GM11168 (cell line): ENCODE results near the gene KDM4B.
"Not testable (repeated sequence)": the region's sequence is repeated elsewhere in the genome, so short reads cannot be mapped to it uniquely, and the experiment has no call there.

ENCODE experiments used
- in situ Hi-C: fragments of 300-500 bp; cut with MboI; formaldehyde crosslinking; loops from one replicate; pipeline ENCODE4 v1.12.0; 2022; ENCODE audit warnings: low sequenced_read_pairs; ENCODE audit not compliant: unreplicated experiment

The KDM4B gene

DNA sequence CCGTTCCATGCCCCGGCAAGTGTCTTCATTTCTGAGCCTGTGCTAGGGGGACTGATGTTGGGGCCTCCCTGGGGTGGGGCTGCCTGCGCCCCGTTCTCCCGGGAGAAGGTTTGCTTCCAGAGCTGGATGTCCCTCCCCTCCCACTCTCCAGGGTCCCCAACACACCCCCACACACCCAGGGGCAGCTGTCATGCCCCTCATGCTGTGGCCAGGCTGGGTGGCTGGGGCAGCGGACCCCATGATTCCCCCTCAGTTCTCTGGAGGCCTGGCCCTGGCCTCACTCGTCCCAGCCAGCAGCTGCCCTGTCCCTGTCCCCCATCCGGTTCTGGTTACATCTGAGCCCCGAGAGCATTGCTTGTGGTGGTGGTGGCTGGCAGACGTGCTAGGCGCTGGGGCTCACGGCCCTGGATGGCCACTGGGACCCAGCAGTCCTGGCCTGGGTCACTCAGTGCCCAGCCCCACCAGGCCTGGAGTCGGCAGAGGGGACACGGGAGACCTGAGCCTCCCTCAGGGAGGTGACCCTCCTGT is 184.8 kb downstream of the KDM4B start:
- in situ Hi-C loops = no loop called here

DNA sequence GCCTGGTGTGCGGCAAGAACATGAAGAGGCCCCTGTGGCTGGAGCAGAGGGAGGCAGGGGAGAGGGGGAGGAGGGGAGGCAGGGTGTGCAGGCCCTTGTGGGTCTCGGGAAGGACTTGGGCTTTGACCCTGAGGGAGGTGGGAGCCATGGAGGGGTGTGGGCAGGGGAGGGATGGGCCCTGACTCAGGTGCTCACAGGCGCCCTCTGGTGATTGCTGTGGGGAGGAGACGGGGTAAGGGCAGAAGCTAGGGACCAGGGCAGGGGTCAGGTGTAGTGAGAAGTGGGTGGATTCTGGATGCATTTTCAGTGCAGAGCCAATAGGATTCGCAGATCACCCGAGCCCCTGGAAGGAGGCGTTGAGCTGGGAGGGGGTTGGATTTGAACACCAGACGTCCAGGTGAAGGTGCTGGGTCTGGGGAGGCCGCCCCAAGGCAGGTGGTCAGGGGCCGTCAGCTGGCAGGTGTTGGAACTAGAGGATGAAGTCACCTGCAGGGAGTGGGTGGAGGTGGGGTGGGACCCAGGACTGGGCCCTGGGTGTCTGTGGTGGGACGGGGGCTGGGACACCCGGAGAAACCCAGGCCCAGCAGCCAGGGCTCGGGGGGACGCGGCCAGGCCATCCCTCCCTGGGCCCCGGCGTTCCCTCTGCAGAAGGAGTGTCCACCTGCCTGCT is 185.4 kb downstream of the KDM4B start:
- in situ Hi-C loops = no loop called here

DNA sequence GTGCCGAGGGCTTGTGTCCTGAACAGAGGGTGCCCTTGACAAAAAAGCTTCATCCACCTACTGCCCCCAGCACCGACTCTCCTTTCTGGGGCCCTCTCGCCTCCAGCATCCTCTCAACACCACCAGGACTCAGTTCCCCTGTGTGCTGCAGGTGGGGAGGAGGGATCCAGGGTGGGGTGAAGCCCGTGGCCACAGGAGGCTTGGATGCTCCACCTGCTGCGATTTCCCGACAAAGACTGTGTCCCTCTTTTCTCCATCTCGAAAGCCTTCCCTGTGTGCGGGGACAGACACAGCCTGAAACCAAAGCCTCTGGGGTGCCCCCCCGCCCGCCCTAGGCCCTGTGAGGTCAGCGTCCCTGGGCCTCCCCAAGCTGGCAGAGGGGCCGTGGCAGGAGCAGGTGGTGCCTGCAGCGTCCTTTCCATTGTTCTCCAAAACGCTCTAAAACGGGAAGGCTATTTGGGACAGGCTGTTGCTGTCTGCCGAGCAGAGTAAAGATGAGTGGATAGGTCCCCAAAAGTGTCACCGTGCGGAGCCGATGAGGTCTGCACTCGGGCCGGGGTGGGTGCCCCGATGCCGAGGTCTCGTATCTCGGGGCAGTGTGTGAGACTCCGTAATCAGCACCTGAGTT is 186.0 kb downstream of the KDM4B start:
- in situ Hi-C loops = no loop called here

DNA sequence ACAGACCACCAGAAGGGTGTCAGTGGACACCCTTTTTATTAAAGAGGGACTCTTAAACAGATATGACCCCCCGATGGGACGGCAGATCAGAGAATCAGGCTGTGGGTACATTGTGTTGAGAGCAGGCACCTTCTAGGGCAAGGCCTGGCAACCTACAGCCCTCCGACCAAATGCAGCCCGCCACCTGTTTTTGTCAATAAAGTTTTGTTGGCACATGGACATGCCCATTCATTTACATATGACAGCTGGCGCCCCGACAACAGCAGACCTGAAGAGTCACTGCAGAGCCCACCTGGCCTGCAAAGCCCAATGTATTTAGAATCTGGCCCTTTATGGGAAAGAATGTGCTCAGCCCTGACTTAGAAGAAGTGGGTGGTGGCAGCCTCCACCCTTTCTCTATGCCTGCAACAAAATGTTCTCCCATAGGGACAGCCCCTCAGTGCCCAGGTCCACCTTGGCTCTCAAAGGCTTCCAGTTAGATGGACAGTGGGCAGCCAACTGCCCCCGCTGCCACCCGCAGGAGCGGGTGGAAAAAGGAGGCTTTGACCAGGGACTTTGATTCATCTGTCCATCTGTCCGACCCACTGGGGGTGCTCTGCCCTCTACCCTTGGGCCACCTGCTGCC is 186.8 kb downstream of the KDM4B start:
- in situ Hi-C loops = no loop called here

DNA sequence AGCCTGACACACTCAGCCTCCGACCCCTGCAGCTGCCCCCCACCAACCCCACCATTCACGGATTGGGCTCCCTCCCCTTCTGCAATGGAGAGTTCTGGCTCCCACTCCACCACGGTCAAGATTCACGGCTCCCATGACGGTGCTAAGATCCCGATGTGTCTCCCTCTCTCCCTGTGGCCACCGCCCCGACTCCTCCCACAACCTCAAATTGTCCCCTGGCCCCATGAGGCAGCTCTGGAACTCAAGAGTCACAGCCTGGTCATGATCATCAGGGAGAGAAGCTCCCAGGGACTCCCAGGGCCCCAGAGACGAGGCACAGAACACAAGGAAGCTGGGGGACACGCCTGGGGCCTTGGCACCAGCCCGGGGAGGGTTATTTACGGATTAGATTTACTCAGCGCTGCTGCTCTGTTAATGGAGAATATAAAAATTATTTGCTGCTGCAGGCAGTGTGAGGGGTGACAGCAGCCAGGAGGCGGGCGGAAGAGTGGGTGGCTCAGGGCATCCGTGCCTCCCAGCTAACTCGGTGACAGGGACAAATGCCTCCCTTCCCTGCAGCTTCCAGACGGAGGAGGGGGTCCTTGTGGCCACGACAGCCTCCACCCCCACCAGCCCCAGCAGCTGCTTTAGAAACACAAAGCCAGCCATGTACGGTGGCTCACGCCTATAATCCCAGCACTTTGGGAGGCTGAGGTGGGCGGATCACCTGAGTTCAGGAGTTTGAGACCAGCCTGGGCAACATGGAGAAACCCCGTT is 187.5 kb downstream of the KDM4B start:
- in situ Hi-C loops = no loop called here

DNA sequence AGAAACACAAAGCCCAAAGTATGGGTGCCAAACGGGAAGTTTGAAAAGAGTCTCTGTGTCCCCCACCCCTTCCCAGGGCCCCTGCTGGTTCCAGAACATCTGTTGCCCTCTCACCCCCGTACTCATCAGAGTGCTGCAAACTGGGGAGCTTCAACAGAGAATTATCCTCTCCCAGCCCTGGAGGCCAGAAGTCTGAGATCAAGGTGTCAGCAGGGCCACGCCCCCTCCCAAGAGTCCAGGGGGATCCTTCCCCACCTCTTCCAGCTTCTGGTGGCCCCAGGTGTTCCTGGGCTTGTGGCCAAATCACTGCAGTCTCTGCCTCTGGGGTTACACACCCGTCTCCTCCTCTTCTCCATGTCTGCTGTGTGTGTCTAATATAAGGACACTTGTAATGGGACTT is 188.3 kb downstream of the KDM4B start:
- in situ Hi-C loops = no loop called here

DNA sequence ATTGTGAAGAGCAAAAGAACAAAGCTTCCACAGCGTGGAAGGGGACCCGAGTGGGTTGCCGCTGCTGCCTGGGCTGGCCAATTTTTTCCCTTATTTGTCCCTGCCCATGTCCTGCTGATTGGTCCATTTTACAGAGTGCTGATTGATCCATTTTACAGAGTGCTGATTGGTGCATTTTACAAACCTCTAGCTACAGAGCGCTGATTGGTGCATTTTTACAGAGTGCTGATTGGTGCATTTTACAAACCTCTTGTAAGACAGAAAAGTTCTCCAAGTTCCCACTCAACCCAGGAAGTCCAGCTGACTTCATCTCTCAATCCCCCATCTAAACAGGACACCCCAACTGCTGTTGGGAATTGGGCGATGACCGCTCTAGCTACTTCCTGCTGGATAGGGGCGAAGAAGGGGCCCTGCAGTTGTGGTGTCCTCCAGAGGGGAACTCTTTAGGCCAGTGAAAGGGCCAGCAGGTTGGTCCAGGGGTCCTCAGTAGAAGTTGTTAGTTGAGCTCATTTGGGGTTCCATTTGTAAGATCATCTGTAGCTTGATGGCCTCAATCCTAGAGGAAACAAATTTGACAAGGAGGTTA is 189.7 kb downstream of the KDM4B start:
- in situ Hi-C loops = not testable (repeated sequence)

DNA sequence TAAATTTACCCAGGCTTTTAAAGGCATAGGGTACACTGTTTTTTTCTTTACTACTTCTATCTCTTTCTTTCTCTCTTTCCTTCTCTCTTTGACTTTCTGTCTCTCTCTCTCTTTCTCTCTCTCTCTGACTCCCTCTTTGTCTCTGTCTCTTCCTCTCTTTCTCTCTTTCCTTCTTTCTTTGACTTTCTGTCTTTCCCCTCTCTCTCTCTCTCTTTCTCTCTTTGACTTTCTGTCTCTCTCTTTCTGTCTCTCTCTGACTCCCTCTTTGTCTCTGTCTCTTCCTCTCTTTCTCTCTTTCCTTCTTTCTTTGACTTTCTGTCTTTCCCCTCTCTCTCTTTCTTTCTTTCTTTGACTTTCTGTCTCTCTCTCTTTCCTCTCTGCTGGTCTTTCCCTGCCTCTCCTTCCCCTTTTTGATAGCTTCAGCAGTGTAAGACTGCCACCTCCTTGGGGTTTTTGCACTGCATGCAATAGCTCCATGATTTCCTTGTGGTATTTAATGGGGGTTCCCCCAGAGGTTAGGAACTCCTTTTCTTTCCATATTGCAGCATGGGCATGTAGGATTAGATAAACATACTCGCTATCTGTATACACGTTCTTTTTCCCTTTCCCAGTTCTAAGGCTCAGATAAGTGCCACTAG is 191.4 kb downstream of the KDM4B start:
- in situ Hi-C loops = not testable (repeated sequence)

DNA sequence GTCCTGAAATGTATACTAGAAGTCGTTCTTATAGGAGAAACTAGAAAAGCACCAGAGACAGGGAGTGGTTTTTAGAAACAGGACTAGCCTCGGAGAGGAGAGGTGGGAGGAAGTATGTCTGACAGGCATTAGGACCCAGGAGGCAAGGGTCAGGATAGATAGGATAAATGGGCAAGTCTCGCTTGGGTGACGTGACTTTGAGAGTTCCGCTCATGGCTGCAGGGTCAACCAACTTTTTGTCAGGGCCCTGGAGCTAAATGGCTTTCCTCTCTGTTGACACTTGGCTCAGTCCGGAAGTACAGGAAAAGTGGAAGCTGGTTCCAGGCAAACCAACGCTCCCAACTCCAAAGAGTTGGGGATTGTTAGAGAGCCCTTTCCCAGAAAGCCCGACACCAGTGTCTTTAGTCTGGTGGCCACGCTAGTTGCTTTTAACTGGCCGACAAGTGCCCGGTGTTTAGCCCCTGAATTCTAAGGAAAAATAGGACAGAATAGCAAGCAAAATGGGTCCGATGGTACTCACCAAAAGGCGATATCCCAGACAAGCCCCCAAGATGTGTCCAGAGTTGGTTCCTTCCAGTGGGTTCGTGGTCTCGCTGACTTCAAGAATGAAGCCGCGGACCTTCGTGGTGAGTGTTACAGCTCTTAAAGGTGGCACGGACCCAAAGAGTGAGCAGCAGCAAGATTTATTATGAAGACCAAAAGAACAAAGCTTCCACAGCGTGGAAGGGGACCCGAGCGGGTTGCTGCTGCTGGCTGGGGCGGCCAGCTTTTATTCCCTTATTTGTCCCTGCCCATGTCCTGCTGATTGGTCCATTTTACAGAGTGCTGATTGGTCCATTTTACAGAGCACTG is 196.2 kb downstream of the KDM4B start:
- in situ Hi-C loops = not testable (repeated sequence)

DNA sequence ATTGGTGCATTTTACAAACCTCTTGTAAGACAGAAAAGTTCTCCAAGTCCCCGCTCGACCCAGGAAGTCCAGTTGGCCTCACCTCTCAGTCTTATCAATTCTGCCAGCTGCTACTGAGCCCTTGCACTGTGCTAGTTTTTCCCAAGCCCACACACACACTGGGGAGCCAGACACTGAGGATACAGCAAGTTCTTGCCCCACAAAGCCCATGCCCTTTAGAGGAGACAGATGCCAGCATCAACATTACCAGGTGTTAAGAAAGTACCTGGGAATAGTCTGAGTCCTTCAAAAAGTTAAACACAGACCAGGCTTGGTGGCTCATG is 196.7 kb downstream of the KDM4B start:
- in situ Hi-C loops = no loop called here

DNA sequence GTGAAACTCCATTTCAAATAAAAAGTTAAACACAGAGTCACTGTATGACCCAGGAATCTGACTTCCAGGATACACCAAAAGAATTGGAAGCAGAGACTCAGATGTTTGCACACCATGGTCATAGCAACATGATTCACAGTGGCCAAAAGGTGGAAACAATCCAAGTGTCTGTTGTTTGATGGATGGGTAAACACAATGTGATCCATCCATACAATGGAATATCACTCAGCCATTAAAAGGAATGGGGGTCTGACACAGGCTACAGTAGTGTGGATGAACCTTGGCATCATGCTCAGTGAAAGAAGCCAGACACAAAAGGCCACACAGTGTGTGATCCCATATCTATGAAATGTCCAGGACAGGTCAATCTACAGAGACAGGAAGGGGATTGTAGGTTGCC is 197.3 kb downstream of the KDM4B start:
- in situ Hi-C loops = no loop called here

DNA sequence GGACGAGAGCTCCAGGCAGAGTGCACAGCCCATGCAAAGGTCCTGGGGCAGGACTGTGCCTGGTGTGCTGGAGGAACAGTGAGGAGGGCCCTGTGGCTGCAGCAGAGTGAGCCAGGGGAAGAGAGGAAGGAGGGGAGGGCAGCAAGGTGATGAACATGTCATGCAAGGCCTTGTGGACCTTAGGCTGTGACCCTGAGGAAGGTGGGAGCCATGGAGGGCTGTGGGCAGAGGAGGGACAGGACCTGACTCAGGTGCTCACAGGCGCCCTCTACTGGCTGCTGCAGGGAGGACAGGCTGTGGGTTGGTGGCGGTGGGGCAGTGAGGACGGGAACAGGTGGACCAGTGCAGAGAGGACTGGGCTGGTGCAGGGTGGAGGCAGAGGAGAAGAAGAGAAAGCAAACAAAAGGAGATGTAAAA is 201.4 kb downstream of the KDM4B start:
- in situ Hi-C loops = no loop called here

DNA sequence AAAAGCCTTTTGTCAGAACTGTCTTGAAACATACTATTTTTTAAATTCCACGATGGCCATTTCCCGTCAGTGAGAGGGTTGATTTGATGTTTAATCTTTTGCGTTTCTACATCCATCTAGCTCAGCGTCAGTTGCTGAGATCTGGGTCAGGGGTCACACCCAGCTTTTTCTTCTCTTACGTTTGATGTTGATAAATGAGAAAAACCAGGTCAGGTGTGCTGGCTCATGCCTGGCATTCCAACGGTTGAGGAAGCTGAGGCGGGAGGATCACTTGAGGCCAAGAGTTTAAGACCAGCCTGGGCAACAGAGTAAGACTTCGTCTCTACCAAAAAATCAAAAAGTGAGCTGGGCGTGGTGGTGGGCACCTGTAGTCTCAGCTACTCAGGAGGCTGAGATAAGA is 202.8 kb downstream of the KDM4B start:
- in situ Hi-C loops = no loop called here

DNA sequence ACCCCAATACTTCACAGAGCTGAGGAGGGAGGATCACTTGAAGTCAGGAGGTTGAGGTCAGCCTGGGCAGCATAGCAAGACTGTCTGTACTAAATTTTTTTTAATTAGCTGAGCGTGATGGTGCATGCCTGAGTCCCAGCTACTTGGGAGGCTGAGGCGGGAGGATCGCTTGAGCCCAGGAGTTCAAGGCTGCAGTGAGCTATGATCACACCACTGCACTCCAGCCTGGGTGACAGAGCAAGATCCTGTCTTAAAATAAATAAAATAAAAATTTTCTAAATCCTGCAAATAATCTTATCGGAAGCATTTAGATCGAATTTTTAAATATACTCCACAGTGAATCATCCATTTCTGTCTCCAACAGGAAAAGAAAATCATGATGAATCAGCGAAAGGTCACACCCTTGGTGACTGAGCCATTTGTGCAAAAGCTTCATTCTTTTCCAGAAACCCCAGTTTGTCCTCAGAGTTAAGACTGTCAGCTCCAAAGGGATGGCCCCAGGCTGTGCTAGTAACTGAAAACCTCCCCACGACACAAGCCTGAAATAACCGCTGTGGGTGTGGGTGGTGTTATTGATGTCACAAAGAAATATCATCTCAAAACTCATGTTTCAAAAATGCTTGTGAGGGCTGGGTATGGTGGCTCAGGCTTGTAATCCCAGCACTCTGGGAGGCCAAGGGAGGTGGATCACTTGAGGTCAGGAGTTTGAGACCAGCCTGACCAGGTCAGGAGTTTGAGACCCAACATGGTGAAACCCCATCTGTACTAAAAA is 204.1 kb downstream of the KDM4B start:
- in situ Hi-C loops = no loop called here

DNA sequence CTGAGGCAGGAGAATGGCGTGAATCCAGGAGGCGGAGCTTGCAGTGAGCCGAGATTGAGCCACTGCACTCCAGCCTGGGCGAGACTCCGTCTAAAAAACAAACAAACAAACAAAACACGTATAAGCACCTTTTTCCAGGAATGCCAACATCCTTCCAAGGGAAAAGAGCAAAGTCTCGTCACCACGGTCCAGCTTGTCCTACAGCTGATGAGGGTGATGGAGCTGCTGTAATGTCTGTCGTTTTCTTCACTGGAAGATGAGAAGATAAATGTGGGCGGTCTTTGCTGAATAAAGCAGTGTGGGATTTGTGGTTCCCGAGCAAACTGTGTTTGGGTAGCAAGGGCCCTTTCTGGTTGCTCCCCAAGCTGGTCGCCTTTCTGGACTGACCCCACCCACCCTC is 205.1 kb downstream of the KDM4B start:
- in situ Hi-C loops = no loop called here

DNA sequence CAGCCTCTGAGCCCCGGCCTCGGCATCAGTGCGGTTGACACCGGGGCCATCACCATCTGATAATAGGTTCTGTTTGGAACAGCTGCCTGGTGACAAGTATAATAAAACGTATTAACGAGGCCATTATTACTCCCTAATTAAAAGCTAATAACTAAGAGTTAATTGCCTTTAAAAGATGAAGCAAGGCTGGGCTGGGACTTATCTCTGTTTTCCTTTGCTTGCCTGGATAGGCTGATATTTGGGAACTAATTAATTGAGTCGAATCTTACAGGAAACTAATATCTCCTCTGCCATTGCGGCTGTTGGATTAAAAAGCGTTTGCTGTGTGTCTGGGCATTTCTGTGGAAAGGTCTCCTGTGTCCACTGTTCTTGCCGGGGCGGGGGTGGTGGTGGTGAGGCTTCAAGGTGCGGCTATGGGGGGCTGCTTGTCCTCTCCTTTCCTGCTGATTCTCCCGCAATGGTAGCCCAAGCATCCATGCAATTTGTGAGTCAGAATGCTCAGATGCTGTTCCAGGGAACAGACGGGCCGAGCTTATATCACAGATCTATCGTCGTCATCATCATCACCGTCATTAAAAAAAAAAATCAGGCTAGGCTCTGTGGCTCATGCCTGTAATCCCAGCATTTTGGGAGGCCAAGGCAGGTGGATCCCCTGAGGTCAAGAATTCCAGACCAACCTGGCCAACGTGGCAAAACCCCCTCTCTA is 209.0 kb downstream of the KDM4B start:
- in situ Hi-C loops = no loop called here

DNA sequence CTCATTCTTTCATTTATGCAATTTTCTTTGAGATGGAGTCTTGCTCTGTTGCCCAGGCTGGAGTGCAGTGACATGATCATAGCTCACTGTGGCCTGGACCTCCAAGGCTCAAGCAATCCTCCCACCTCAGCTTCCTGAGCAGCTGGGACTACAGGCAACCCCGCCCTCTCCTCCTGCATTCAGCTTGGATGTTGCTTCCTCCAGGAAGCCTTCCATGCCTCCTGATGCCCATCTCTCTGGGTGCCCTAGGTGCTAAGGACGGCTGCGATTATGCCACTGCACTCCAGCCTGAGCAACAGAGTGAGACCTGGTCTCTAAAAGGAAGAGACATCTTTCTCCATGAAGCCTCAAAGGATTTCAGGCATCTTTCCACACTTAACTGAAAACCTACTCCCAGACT is 209.9 kb downstream of the KDM4B start:
- in situ Hi-C loops = no loop called here

DNA sequence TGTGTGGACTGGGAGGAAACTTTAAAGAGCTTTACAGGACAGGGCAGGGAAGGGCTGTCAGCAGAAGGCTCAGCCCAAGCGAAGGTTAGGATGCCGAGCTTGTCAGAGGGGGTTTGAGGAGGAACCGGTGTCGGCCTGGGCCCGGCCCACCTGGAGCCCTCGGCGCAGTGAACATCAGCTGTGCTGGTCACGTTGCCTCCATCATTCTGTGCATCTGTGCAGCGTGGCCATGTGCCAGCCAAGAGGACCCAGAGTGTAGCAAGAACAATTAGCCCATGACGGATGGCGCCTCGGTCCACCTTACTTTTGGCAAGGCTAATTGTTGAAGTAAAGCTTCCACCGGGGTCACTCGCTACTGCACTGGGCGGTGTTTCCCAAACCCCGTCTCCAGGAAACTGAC is 210.3 kb downstream of the KDM4B start:
- in situ Hi-C loops = no loop called here
